CD14-positive monocyte (primary cell): ENCODE measurements around the gene EMC6. TPM values are rescaled to one million over a fixed set of nuclear protein-coding genes. Genes with fewer than 3 reads are reported as not detected.
A peak's percentile ranks its signal among the peaks of the same experiment; 100 is the strongest.

Experiments used
- DNase-seq, 3 donors: peaks; one replicate each; pipeline ENCODE4 v3.0.0-alpha.2; 2011 to 2022
- H2AFZ ChIP-seq: 2 replicates; pipeline ENCODE4 v1.6.0; 2012; ENCODE audit warnings: mild to moderate bottlenecking, low read depth, low read length, inconsistent platforms; ENCODE audit not compliant: insufficient read depth, poor library complexity, severe bottlenecking
- H3K27ac ChIP-seq, 2 donors: 1 replicate in 1 of 2; 2 replicates in 1 of 2; pipeline ENCODE4 v1.5.1; 2012 to 2013; ENCODE audit warnings: low read length in 2 of 2, control low read depth in 1 of 2, inconsistent platforms in 1 of 2, low read depth in 1 of 2, mild to moderate bottlenecking in 1 of 2
- H3K27me3 ChIP-seq, 2 donors: one replicate each; pipeline versions ENCODE4 v1.6.0 to v1.6.1; 2011 to 2013; ENCODE audit warnings: low read length in 2 of 2; ENCODE audit not compliant: control insufficient read depth in 2 of 2, insufficient read depth in 2 of 2
- H3K36me3 ChIP-seq, 2 donors: replicated peaks in 1 of 2; 1 replicate in 1 of 2; 2 replicates in 1 of 2; pipeline versions ENCODE4 v1.5.1 to v1.6.1; 2012 to 2013; ENCODE audit warnings: low read length in 2 of 2, control low read depth in 1 of 2, inconsistent platforms in 1 of 2, mild to moderate bottlenecking in 1 of 2; ENCODE audit not compliant: insufficient read depth in 2 of 2, control insufficient read depth in 1 of 2
- H3K4me1 ChIP-seq, 2 donors: 1 replicate in 1 of 2; 2 replicates in 1 of 2; pipeline versions ENCODE4 v1.5.1 to v1.6.1; 2012 to 2013; ENCODE audit warnings: low read length in 2 of 2, control low read depth in 1 of 2, inconsistent platforms in 1 of 2, mild to moderate bottlenecking in 1 of 2, moderate library complexity in 1 of 2; ENCODE audit not compliant: insufficient read depth in 2 of 2, control insufficient read depth in 1 of 2
- H3K4me2 ChIP-seq: replicated peaks from 2 replicates; pipeline ENCODE3; 2012; ENCODE audit warnings: low read length, moderate library complexity, mild to moderate bottlenecking; ENCODE audit not compliant: poor library complexity, severe bottlenecking; ENCODE audit errors: extremely low read depth
- H3K4me3 ChIP-seq, 3 experiments: fragments of 200-600 bp in 1 of 3; sonication (generic) in 1 of 3; replicated peaks in 1 of 3; 1 replicate in 2 of 3; 2 replicates in 1 of 3; pipeline ENCODE4 v1.5.1; 2011 to 2013; ENCODE audit warnings: low read length in 3 of 3, mild to moderate bottlenecking in 3 of 3, control low read depth in 2 of 3, low read depth in 2 of 3, inconsistent platforms in 1 of 3, moderate library complexity in 1 of 3
- H3K79me2 ChIP-seq: 2 replicates; pipeline ENCODE4 v1.6.0; 2012; ENCODE audit warnings: mild to moderate bottlenecking, control low read depth, inconsistent platforms, low read length, moderate library complexity; ENCODE audit not compliant: insufficient read depth
- H3K9ac ChIP-seq: 2 replicates; pipeline ENCODE4 v1.6.0; 2017; ENCODE audit warnings: low read length, mild to moderate bottlenecking; ENCODE audit not compliant: insufficient read depth, poor library complexity, severe bottlenecking
- H3K9me3 ChIP-seq, 2 donors: replicated peaks in 1 of 2; 1 replicate in 1 of 2; 2 replicates in 1 of 2; pipeline versions ENCODE4 v1.5.1 to v1.6.1; 2012 to 2013; ENCODE audit warnings: low read length in 2 of 2, control low read depth in 1 of 2; ENCODE audit not compliant: control insufficient read depth in 1 of 2, insufficient read depth in 1 of 2
- H4K20me1 ChIP-seq: 2 replicates; pipeline ENCODE4 v1.6.0; 2012; ENCODE audit warnings: mild to moderate bottlenecking, low read length, control low read depth, moderate library complexity; ENCODE audit not compliant: insufficient read depth
- H3K27ac Mint-ChIP-seq, 7 donors: one replicate each; pipeline ENCODE4 v1.8.0; 2020; ENCODE audit warnings: mild to moderate bottlenecking in 7 of 7, mixed read lengths in 7 of 7, moderate library complexity in 6 of 7, inconsistent platforms in 2 of 7
- H3K27me3 Mint-ChIP-seq, 3 donors: one replicate each; pipeline ENCODE4 v1.8.0; 2021 to 2022; ENCODE audit warnings: low read depth in 3 of 3, mild to moderate bottlenecking in 3 of 3, mixed read lengths in 3 of 3, moderate library complexity in 3 of 3, inconsistent platforms in 1 of 3
- H3K36me3 Mint-ChIP-seq, 2 donors: one replicate each; pipeline ENCODE4 v1.8.0; 2020; ENCODE audit warnings: mixed read lengths in 2 of 2, inconsistent platforms in 1 of 2, mild to moderate bottlenecking in 1 of 2
- H3K4me1 Mint-ChIP-seq: one replicate; pipeline ENCODE4 v1.8.0; 2020; ENCODE audit warnings: mild to moderate bottlenecking, mixed read lengths
- H3K4me3 Mint-ChIP-seq, 2 donors: one replicate each; pipeline ENCODE4 v1.8.0; 2020; ENCODE audit warnings: mild to moderate bottlenecking in 2 of 2, mixed read lengths in 2 of 2, moderate library complexity in 1 of 2
- H3K9me3 Mint-ChIP-seq, 7 donors: one replicate each; pipeline ENCODE4 v1.8.0; 2020 to 2022; ENCODE audit warnings: mixed read lengths in 7 of 7, mild to moderate bottlenecking in 6 of 7, moderate library complexity in 6 of 7, inconsistent platforms in 2 of 7
- WGBS: methylation state at CpG from one replicate; pipeline ENCODE4 v1.1.5; 2013; ENCODE audit warnings: missing lambda C conversion rate; ENCODE audit not compliant: insufficient coverage; 5-methylcytosine and 5-hydroxymethylcytosine counted together
- intact Hi-C, 2 donors: fragments of 100-400 bp; cut with micrococcal nuclease; formaldehyde crosslinking; loops; one replicate each; pipeline versions ENCODE4 v1.15.0 to v1.15.1; 2023
- polyA plus RNA-seq, 3 donors: library from polyadenylated mRNA; depleted of rRNA in 1 of 3; unstranded in 2 of 3; stranded (reverse) in 1 of 3; fragments of 300-500 nt in 2 of 3; fragments of >200 nt in 1 of 3; fragmentation: Illumina TruSeq in 2 of 3; gene quantifications; 1 replicate in 2 of 3; 2 replicates in 1 of 3; pipeline ENCODE4 v1.2.3, GENCODE V29; 2012 to 2021
- TF ChIP-seq, protein P1 (sequence below): fragments of 200-600 bp; IDR thresholded peaks from one replicate; pipeline ENCODE4 v1.8.0; 2022; ENCODE audit warnings: antibody characterized with exemption, mild to moderate bottlenecking

The EMC6 gene
- polyA plus RNA-seq, 3 donors: 24.4 to 118 (median 105) TPM

DNA sequence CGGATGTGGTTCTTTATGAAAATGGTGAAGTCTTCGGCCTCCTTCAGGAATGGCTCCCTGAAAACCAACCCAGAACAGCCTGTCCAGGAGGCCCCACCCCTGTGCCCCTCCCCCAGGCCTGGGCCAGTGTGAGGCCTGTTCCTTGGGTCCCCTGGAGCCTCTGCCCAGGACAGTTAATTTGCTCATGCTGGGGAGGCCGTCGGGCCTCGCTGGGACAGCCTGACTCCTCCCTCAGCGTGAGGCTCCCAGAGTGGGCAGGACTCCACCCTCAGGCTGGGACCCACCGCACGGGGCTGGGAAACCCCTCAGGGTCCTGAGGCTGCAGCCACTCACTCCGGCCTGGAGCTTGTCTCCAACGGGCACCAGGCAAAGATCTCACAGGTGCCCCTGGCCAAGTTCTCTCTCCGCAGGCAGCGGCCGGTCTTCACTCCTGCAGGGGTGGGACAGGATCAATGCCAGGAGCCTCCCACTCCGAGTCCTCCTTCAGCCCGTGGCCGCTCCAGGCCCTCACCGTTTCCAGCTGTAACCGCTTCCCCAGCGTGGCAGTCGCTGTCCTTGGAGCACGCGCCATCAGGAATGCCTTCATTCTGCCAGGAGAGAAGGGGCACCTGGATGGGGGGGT is 21.6 kb downstream of the EMC6 start:
- Mint-ChIP-seq H3K27me3 (peaks cover 9 to 20% (median 18%) of the 10 kb centered on the region in 3 donors), H3K4me3 (no peak overlapping the region), H3K36me3 (peaks cover 0 to 1% of the 10 kb centered on the region in 2 donors), H3K27ac (no peak overlapping the region), H3K4me1 (peaks cover 10% of the 10 kb centered on the region), H3K9me3 (peaks cover 0 to 3% (median 0%) of the 10 kb centered on the region in 7 donors)
- Histone ChIP-seq H3K9me3 (no peaks in the 10 kb centered on the region), H3K4me2 (no peak overlapping the region), H3K9ac (no peak overlapping the region), H3K4me3 (no peak overlapping the region), H3K79me2 (no peaks in the 10 kb centered on the region), H3K27me3 (peaks cover 0 to 11% of the 10 kb centered on the region in 2 donors), H4K20me1 (no peaks in the 10 kb centered on the region), H3K4me1 (peaks cover 3 to 9% of the 10 kb centered on the region in 2 donors), H3K36me3 (no peaks in the 10 kb centered on the region), H2AFZ (no peak overlapping the region), H3K27ac (no peak overlapping the region)
- DNase-seq: no peak
- TF ChIP-seq, protein P1, sequence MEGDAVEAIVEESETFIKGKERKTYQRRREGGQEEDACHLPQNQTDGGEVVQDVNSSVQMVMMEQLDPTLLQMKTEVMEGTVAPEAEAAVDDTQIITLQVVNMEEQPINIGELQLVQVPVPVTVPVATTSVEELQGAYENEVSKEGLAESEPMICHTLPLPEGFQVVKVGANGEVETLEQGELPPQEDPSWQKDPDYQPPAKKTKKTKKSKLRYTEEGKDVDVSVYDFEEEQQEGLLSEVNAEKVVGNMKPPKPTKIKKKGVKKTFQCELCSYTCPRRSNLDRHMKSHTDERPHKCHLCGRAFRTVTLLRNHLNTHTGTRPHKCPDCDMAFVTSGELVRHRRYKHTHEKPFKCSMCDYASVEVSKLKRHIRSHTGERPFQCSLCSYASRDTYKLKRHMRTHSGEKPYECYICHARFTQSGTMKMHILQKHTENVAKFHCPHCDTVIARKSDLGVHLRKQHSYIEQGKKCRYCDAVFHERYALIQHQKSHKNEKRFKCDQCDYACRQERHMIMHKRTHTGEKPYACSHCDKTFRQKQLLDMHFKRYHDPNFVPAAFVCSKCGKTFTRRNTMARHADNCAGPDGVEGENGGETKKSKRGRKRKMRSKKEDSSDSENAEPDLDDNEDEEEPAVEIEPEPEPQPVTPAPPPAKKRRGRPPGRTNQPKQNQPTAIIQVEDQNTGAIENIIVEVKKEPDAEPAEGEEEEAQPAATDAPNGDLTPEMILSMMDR: no peak
- 91% methylated on average over 14 of the region's 22 CpGs for WGBS
- intact Hi-C loops: no loop called here

- H3K4me1 ChIP-seq: peaks cover 14 to 20% of the 10 kb centered on the region in 2 donors
- H3K9me3 Mint-ChIP-seq: peaks cover 0 to 3% (median 0%) of the 10 kb centered on the region in 7 donors
- peaks cover 19% of the 10 kb centered on the region for H3K4me1 Mint-ChIP-seq
- no peak overlapping the region for H3K4me3 Mint-ChIP-seq
- intact Hi-C loops: no loop called here
- no peaks in the 10 kb centered on the region for H4K20me1 ChIP-seq
- H3K79me2 ChIP-seq: no peaks in the 10 kb centered on the region
- no peak overlapping the region for H2AFZ ChIP-seq
- H3K27ac Mint-ChIP-seq: peak overlapping the region in 1 of 7 donors; percentile 36
- no peaks in the 10 kb centered on the region for H3K36me3 ChIP-seq
- no peak overlapping the region for H3K4me3 ChIP-seq
- peaks cover 0 to 15% of the 10 kb centered on the region in 2 donors for H3K27me3 ChIP-seq
- TF ChIP-seq, protein P1: no peak
- DNase-seq: no peak
- peaks cover 9 to 28% (median 26%) of the 10 kb centered on the region in 3 donors for H3K27me3 Mint-ChIP-seq
- H3K9ac ChIP-seq: no peak overlapping the region
- no peaks in the 10 kb centered on the region for H3K9me3 ChIP-seq
- H3K36me3 Mint-ChIP-seq: peaks cover 0 to 1% of the 10 kb centered on the region in 2 donors
- H3K27ac ChIP-seq: no peak overlapping the region
- no peak overlapping the region for H3K4me2 ChIP-seq
- WGBS: 95% methylated on average over 12 of the region's 16 CpGs
These were observed 23.0 kb downstream of the EMC6 start for GRCh38 chr17:3691617-3692067.
